ENCODE results near the gene OPCML. TPM values are rescaled to one million over a fixed set of nuclear protein-coding genes. Genes with fewer than 3 reads are reported as not detected.

Gene OPCML
- polyA plus RNA-seq, 1 donor (not counting 4 experiments of a cell fraction or from before 2014, with no cell fraction given), result 0.04 TPM

GRCh38 chr11:133347988-133348387, 184.3 kb downstream of the OPCML start:
- TF ChIP-seq EZH2 (IDR thresholded peaks at IDR 0.05; ENCODE audit: low read length), result no peak
- no peak for TF ChIP-seq CTCF (optimal IDR thresholded peaks at IDR 0.05 in 1 of 3, IDR thresholded peaks at IDR 0.05 in 1 of 3, conservative IDR thresholded peaks at IDR 0.05 in 1 of 3; ENCODE audit: extremely low read depth in 1 of 3, insufficient read depth in 2 of 3, low read length in 3 of 3)
- H3K9ac ChIP-seq (ENCODE audit: control insufficient read depth, extremely low read depth, insufficient read depth, low read length), result no peak overlapping the region
- no peak overlapping the region for H3K4me2 ChIP-seq (ENCODE audit: control insufficient read depth, extremely low read depth, insufficient read depth, low read depth, low read length)
- H3K36me3 ChIP-seq (ENCODE audit: control insufficient read depth in 2 of 2, extremely low read depth in 1 of 2, insufficient read depth in 2 of 2, low read length in 2 of 2), result no peaks in the 10 kb centered on the region
- H3K4me1 ChIP-seq (ENCODE audit: control insufficient read depth, extremely low read depth, insufficient read depth, low read length), result no peaks in the 10 kb centered on the region
- dilution Hi-C loops (cut with MboI; ENCODE audit: extremely low pct_ligation_motif_present, low sequenced_read_pairs), result no loop called here
- DNase-seq (ENCODE audit: low read depth, low spot score), result no peak
- H3K4me3 ChIP-seq (ENCODE audit: control insufficient read depth in 2 of 3, extremely low read depth in 1 of 3, insufficient read depth in 2 of 3, low read depth in 1 of 3, low read length in 3 of 3), result no peak overlapping the region
- H3K27ac ChIP-seq (ENCODE audit: control insufficient read depth, insufficient read depth, low read length), result no peak overlapping the region
- no peak for FAIRE-seq
- no peak overlapping the region for H2AFZ ChIP-seq (ENCODE audit: control insufficient read depth, low read length)
- H3K9me1 ChIP-seq (ENCODE audit: control insufficient read depth, extremely low read depth, insufficient read depth, low read length), result no peaks in the 10 kb centered on the region
- H3K27me3 ChIP-seq (ENCODE audit: control insufficient read depth, extremely low read depth, insufficient read depth, low read length), result no peaks in the 10 kb centered on the region
- no peaks in the 10 kb centered on the region for H3K79me2 ChIP-seq (ENCODE audit: control insufficient read depth, insufficient read depth, low read length)
- no peaks in the 10 kb centered on the region for H4K20me1 ChIP-seq (ENCODE audit: control insufficient read depth, extremely low read depth, insufficient read depth, low read length)
- no peaks in the 10 kb centered on the region for H3K9me3 ChIP-seq (ENCODE audit: control insufficient read depth, low read depth, low read length)

- H3K4me3 ChIP-seq (ENCODE audit: control insufficient read depth in 2 of 3, extremely low read depth in 1 of 3, insufficient read depth in 2 of 3, low read depth in 1 of 3, low read length in 3 of 3), result no peak overlapping the region
- H3K79me2 ChIP-seq (ENCODE audit: control insufficient read depth, insufficient read depth, low read length), result no peaks in the 10 kb centered on the region
- no peaks in the 10 kb centered on the region for H3K4me1 ChIP-seq (ENCODE audit: control insufficient read depth, extremely low read depth, insufficient read depth, low read length)
- no peak overlapping the region for H2AFZ ChIP-seq (ENCODE audit: control insufficient read depth, low read length)
- H3K9me1 ChIP-seq (ENCODE audit: control insufficient read depth, extremely low read depth, insufficient read depth, low read length), result no peaks in the 10 kb centered on the region
- H3K4me2 ChIP-seq (ENCODE audit: control insufficient read depth, extremely low read depth, insufficient read depth, low read depth, low read length), result no peak overlapping the region
- FAIRE-seq, result no peak
- H3K9me3 ChIP-seq (ENCODE audit: control insufficient read depth, low read depth, low read length), result no peaks in the 10 kb centered on the region
- no peaks in the 10 kb centered on the region for H4K20me1 ChIP-seq (ENCODE audit: control insufficient read depth, extremely low read depth, insufficient read depth, low read length)
- DNase-seq (ENCODE audit: low read depth, low spot score), result no peak
- no peak overlapping the region for H3K27ac ChIP-seq (ENCODE audit: control insufficient read depth, insufficient read depth, low read length)
- no peaks in the 10 kb centered on the region for H3K27me3 ChIP-seq (ENCODE audit: control insufficient read depth, extremely low read depth, insufficient read depth, low read length)
- no peaks in the 10 kb centered on the region for H3K36me3 ChIP-seq (ENCODE audit: control insufficient read depth in 2 of 2, extremely low read depth in 1 of 2, insufficient read depth in 2 of 2, low read length in 2 of 2)
- dilution Hi-C loops (cut with MboI; ENCODE audit: extremely low pct_ligation_motif_present, low sequenced_read_pairs), result no loop called here
- TF ChIP-seq CTCF (optimal IDR thresholded peaks at IDR 0.05 in 1 of 3, IDR thresholded peaks at IDR 0.05 in 1 of 3, conservative IDR thresholded peaks at IDR 0.05 in 1 of 3; ENCODE audit: extremely low read depth in 1 of 3, insufficient read depth in 2 of 3, low read length in 3 of 3) (no peak), EZH2 (IDR thresholded peaks at IDR 0.05; ENCODE audit: low read length) (no peak)
- no peak overlapping the region for H3K9ac ChIP-seq (ENCODE audit: control insufficient read depth, extremely low read depth, insufficient read depth, low read length)
Observed at GRCh38 chr11:133346137-133346536, 186.2 kb downstream of the OPCML start.

Data from keratinocyte (primary cell).